ENCODE results near the gene FOCAD.

- TF ChIP-seq CTCF (tag by site-specific recombination; IDR thresholded peaks at IDR 0.05): no peak
- no peak for TF ChIP-seq ZSCAN23 (tag by site-specific recombination; IDR thresholded peaks at IDR 0.05)
- TF ChIP-seq ZBTB7A (tag by site-specific recombination; IDR thresholded peaks at IDR 0.05; ENCODE audit: low read depth): no peak
- TF ChIP-seq ZNF121 (tag by site-specific recombination; IDR thresholded peaks at IDR 0.05): no peak
- no peak for TF ChIP-seq ZNF274 (IDR thresholded peaks at IDR 0.05; ENCODE audit: low read length)
- TF ChIP-seq ZNF274 (tag by site-specific recombination; IDR thresholded peaks at IDR 0.05; ENCODE audit: borderline replicate concordance): no peak
- TF ChIP-seq ZNF174 (tag by site-specific recombination; IDR thresholded peaks at IDR 0.05): no peak
- TF ChIP-seq TCF7L2 (IDR thresholded peaks at IDR 0.05; ENCODE audit: borderline replicate concordance, low read depth, low read length): no peak
- no peak for TF ChIP-seq SETDB1 (IDR thresholded peaks at IDR 0.05; ENCODE audit: insufficient read length, low read length)
- no peak for TF ChIP-seq ZNF664 (tag by site-specific recombination; IDR thresholded peaks at IDR 0.05)
- no peak for TF ChIP-seq ZFP41 (tag by site-specific recombination; IDR thresholded peaks at IDR 0.05; ENCODE audit: borderline replicate concordance)
- TF ChIP-seq PRDM1 (tag by site-specific recombination; IDR thresholded peaks at IDR 0.05): no peak
Observed at GRCh38 chr9:20872340-20872977, 188.4 kb downstream of the FOCAD start.

All from HEK293 (cell line).